ENCODE results near the gene ATP6V0D1.
A peak's percentile ranks its signal among the peaks of the same experiment; 100 is the strongest.

The ATP6V0D1 gene

GRCh38 chr16:67397812-67398545, 83.0 kb downstream of the ATP6V0D1 start:
- DNase-seq (ENCODE audit: low read depth, low spot score) = no peak
- no peak overlapping the region for H3K4me3 ChIP-seq (ENCODE audit: low read depth, low read length)
- POLR2A ChIA-PET = no interaction called here
- no peak for TF ChIP-seq CTCF (IDR thresholded peaks at IDR 0.05; ENCODE audit: insufficient read depth, low read length, missing control alignments)
- CTCF ChIA-PET = interaction anchor here (0.6 to 1.8 kb wide), 7 partner anchors 10 to 129 kb away, joined by 3 to 9 read pairs (median 3); no protein-coding TSS in a partner anchor

- ChIA-PET POLR2A (no interaction called here), CTCF (interaction anchor here (0.6 to 1.8 kb wide), 4 partner anchors 13 to 137 kb away, joined by 3 to 6 read pairs (median 4); no protein-coding TSS in a partner anchor)
- DNase-seq (ENCODE audit: low read depth, low spot score) = no peak
- H3K4me3 ChIP-seq (ENCODE audit: low read depth, low read length) = no peak overlapping the region
- no peak for TF ChIP-seq CTCF (IDR thresholded peaks at IDR 0.05; ENCODE audit: insufficient read depth, low read length, missing control alignments)
Measured at GRCh38 chr16:67397036-67397801, 83.7 kb downstream of the ATP6V0D1 start.

DNA sequence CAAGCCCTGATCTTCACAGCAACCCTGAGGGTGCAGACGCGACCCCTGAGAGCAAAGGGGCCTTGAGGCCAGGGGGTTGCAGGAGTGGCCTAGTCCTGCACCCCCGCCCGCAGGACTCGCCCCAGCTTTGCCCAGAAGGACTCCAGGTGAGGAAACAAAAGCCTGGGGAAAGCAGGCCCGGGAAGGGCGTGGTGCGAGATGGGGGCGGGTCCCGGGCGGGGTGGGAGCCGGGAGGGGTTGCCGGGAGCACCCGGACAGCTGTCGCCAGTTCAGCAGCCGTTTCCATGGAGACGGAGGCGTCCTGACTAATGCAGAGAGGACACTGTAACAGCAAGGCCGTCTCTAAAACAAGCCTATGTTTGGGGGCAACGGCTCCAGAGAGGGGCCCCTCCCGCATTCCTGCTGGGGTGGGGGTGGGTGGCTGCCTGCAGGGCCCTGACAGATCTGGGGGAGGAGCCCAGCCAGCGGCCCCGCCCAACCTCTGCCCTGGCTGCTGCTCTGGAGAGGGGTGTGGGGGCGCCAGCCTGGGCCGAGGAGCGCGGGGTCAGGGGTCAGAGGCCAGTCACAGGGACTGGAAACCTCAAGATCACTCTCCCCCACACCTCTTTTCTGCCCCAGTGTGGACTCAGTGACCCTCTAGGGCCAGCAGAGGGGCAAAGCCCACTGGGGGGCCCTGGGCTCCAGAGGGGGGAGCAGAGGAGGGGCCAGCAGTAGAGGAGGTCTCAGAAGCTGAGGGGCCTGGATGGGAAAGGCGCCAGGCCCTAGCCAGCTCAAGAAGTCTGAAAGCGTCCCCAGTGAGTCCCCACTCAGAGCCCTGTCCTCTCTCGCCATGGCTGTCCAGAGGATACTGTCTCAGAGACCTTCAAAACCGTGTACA, 84.6 kb downstream of the ATP6V0D1 start:
- POLR2A ChIA-PET = no interaction called here
- CTCF ChIA-PET = interaction anchor here (1.0 to 1.2 kb wide), 4 partner anchors 18 to 136 kb away, joined by 3 to 4 read pairs (median 4); no protein-coding TSS in a partner anchor
- TF ChIP-seq CTCF (IDR thresholded peaks at IDR 0.05; ENCODE audit: insufficient read depth, low read length, missing control alignments) = no peak
- H3K4me3 ChIP-seq (ENCODE audit: low read depth, low read length) = no peak overlapping the region
- peak; percentile 19 for DNase-seq (ENCODE audit: low read depth, low spot score)

- DNase-seq (ENCODE audit: low read depth, low spot score) = no peak
- TF ChIP-seq CTCF (IDR thresholded peaks at IDR 0.05; ENCODE audit: insufficient read depth, low read length, missing control alignments) = no peak
- ChIA-PET CTCF (interaction anchor here (1.0 to 1.5 kb wide), 4 partner anchors 19 to 135 kb away, joined by 3 to 4 read pairs (median 3); no protein-coding TSS in a partner anchor), POLR2A (no interaction called here)
- H3K4me3 ChIP-seq (ENCODE audit: low read depth, low read length) = no peak overlapping the region
Measured at GRCh38 chr16:67395458-67396158, 85.3 kb downstream of the ATP6V0D1 start.

DNA sequence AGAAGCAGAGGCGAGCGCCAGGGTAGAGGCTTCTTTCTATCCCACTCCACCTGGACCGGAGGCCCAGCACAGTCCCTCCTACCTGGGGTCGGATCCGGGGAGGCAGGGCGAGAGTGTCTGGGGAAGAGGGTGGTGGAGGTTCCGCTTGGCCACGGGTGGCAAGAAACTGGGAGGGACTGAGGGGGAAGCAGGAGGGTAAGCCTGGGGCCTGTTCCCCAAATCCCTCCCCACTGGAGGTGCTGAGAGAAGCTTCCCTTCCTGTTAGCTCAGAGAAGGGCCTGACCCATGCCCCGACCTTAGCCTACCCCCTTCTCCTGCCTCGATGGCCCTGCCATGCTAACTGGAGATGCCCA, 85.9 kb downstream of the ATP6V0D1 start:
- H3K4me3 ChIP-seq (ENCODE audit: low read depth, low read length) = no peak overlapping the region
- POLR2A ChIA-PET = no interaction called here
- DNase-seq (ENCODE audit: low read depth, low spot score) = no peak
- TF ChIP-seq CTCF (IDR thresholded peaks at IDR 0.05; ENCODE audit: insufficient read depth, low read length, missing control alignments) = no peak
- CTCF ChIA-PET = interaction anchor here (1.0 to 1.7 kb wide), 4 partner anchors 19 to 143 kb away, joined by 3 to 4 read pairs (median 3); no protein-coding TSS in a partner anchor

Data from AG04449 (cell line).